ENCODE data around the gene RABGAP1L. TPM values are rescaled to one million over a fixed set of nuclear protein-coding genes. Genes with fewer than 3 reads are reported as not detected.

The RABGAP1L gene
- 130 TPM for total RNA-seq (2013)
- 10 to 100 TPM; 35.2 to 75.3 (median 63.3) TPM for polyA plus RNA-seq
- polyA minus RNA-seq, result 37.7 and 49.2 TPM in 2 replicates
- total RNA-seq, result 17.3 to 122 (median 86.8) reads per million in 11 experiments

GRCh38 chr1:174159252-174160108 lies at the start of gene RABGAP1L:
Gene RABGAP1L (plus strand): TSS chr1:174159520.
- WGBS (ENCODE audit: insufficient coverage), result under 1% methylated on average over 79 of the region's 98 CpGs
- Mint-ChIP-seq H3K27ac (peak within 1 kb of the TSS; percentile 71 to 92 (median 83)), H3K4me3 (peak within 1 kb of the TSS; percentile 95 to 99), H3K27me3 (ENCODE audit: low read depth in 3 of 3) (no peaks in the 10 kb centered on the region), H3K36me3 (no peaks in the 10 kb centered on the region), H3K9me3 (no peaks in the 10 kb centered on the region), H3K4me1 (peaks cover 30% of the 10 kb centered on the region)
- Histone ChIP-seq H3K27ac (ENCODE audit: low read depth in 1 of 2, low read length in 2 of 2) (peak within 1 kb of the TSS; percentile 43 to 80), H3K27me3 (ENCODE audit: control insufficient read depth in 2 of 2, insufficient read depth in 2 of 2, low read length in 2 of 2) (no peaks in the 10 kb centered on the region), H3K4me1 (ENCODE audit: control insufficient read depth in 1 of 2, insufficient read depth in 2 of 2, low read length in 2 of 2) (peaks cover 12 to 20% of the 10 kb centered on the region in 2 donors), H3K4me2 (replicated peaks; ENCODE audit: extremely low read depth, low read length, poor library complexity, severe bottlenecking) (peak within 1 kb of the TSS; percentile 91), H4K20me1 (ENCODE audit: insufficient read depth, low read length) (peaks cover 13% of the 10 kb centered on the region), H3K4me3 (replicated peaks in 1 of 3; ENCODE audit: low read depth in 2 of 3, low read length in 3 of 3) (peak within 1 kb of the TSS; percentile 49 to 89 (median 79)), H3K79me2 (ENCODE audit: insufficient read depth, low read length) (peaks cover 36% of the 10 kb centered on the region), H3K9ac (ENCODE audit: insufficient read depth, low read length, poor library complexity, severe bottlenecking) (peak within 1 kb of the TSS; percentile 91), H3K9me3 (replicated peaks in 1 of 2; ENCODE audit: control insufficient read depth in 1 of 2, insufficient read depth in 1 of 2, low read length in 2 of 2) (no peaks in the 10 kb centered on the region), H2AFZ (ENCODE audit: insufficient read depth, low read depth, low read length, poor library complexity, severe bottlenecking) (peak within 1 kb of the TSS; percentile 94), H3K36me3 (replicated peaks in 1 of 2; ENCODE audit: control insufficient read depth in 1 of 2, insufficient read depth in 2 of 2, low read length in 2 of 2) (no peaks in the 10 kb centered on the region)
- DNase-seq, result peak; percentile 86 to 91 (median 86)
- no peak for TF ChIP-seq CTCF (IDR thresholded peaks at IDR 0.05)
- intact Hi-C loops (cut with micrococcal nuclease), result loop anchor here (10.0 kb wide), 2 partner anchors 135 to 295 kb away; partner anchors contain the start of genes RC3H1 (in 2 of the 2), GAS5 (in 1 of the 2) and ZBTB37 (in 1 of the 2)

GRCh38 chr1:174110053-174110452 lies 49.3 kb upstream of the RABGAP1L start:
- no peaks in the 10 kb centered on the region for H3K4me1 ChIP-seq (ENCODE audit: control insufficient read depth in 1 of 2, insufficient read depth in 2 of 2, low read length in 2 of 2)
- Mint-ChIP-seq H3K4me1 (peaks cover 9% of the 10 kb centered on the region), H3K4me3 (no peak overlapping the region), H3K36me3 (no peaks in the 10 kb centered on the region), H3K27me3 (ENCODE audit: low read depth in 3 of 3) (peaks cover 0 to 3% (median 1%) of the 10 kb centered on the region in 3 donors), H3K9me3 (peaks cover 0 to 3% (median 0%) of the 10 kb centered on the region in 7 donors), H3K27ac (no peak overlapping the region)
- no peaks in the 10 kb centered on the region for H3K36me3 ChIP-seq (replicated peaks in 1 of 2; ENCODE audit: control insufficient read depth in 1 of 2, insufficient read depth in 2 of 2, low read length in 2 of 2)
- no peak overlapping the region for H3K4me2 ChIP-seq (replicated peaks; ENCODE audit: extremely low read depth, low read length, poor library complexity, severe bottlenecking)
- no peaks in the 10 kb centered on the region for H3K27me3 ChIP-seq (ENCODE audit: control insufficient read depth in 2 of 2, insufficient read depth in 2 of 2, low read length in 2 of 2)
- no peak overlapping the region for H3K27ac ChIP-seq (ENCODE audit: low read depth in 1 of 2, low read length in 2 of 2)
- WGBS (ENCODE audit: insufficient coverage), result no CpG with 5 or more reads among the region's 1 CpG
- intact Hi-C loops (cut with micrococcal nuclease), result no loop called here
- no peak overlapping the region for H3K4me3 ChIP-seq (replicated peaks in 1 of 3; ENCODE audit: low read depth in 2 of 3, low read length in 3 of 3)
- H2AFZ ChIP-seq (ENCODE audit: insufficient read depth, low read depth, low read length, poor library complexity, severe bottlenecking), result peak overlapping the region; percentile 24
- H3K9me3 ChIP-seq (replicated peaks in 1 of 2; ENCODE audit: control insufficient read depth in 1 of 2, insufficient read depth in 1 of 2, low read length in 2 of 2), result no peaks in the 10 kb centered on the region
- H3K9ac ChIP-seq (ENCODE audit: insufficient read depth, low read length, poor library complexity, severe bottlenecking), result no peak overlapping the region
- no peaks in the 10 kb centered on the region for H4K20me1 ChIP-seq (ENCODE audit: insufficient read depth, low read length)
- no peak for TF ChIP-seq CTCF (IDR thresholded peaks at IDR 0.05)
- H3K79me2 ChIP-seq (ENCODE audit: insufficient read depth, low read length), result no peaks in the 10 kb centered on the region
- DNase-seq, result peak in 1 of 3 donors; percentile 5

Measured in CD14-positive monocyte (primary cell).